Activated T-helper 1 cell treated with anti-CD3 and anti-CD28 coated beads, Interleukin-2, amount 50 U/mL, for 16 hours (primary cell): ENCODE results near the gene ERCC3.
"Not testable (repeated sequence)": the region's sequence is repeated elsewhere in the genome, so short reads cannot be mapped to it uniquely, and the experiment has no call there.

Experiments
- DNase-seq, 2 donors: peaks; one replicate each; pipeline ENCODE4 v3.0.0-alpha.2; 2020; ENCODE audit warnings: low read depth in 1 of 2, low spot score in 1 of 2

Gene ERCC3

GRCh38 chr2:127279781-127280180 is 14.2 kb downstream of the ERCC3 start:
- no peak for DNase-seq

- DNase-seq: no peak
These were observed 15.0 kb downstream of the ERCC3 start for GRCh38 chr2:127278959-127279358.

GRCh38 chr2:127277028-127277427 is 16.9 kb downstream of the ERCC3 start:
- no peak for DNase-seq

GRCh38 chr2:127275789-127276188 is 18.2 kb downstream of the ERCC3 start:
- no peak for DNase-seq

- no peak for DNase-seq
These were observed 18.6 kb downstream of the ERCC3 start for GRCh38 chr2:127275356-127275755.

GRCh38 chr2:127270663-127271062 is 23.3 kb downstream of the ERCC3 start:
- DNase-seq: no peak

- no peak for DNase-seq
These were observed 32.0 kb downstream of the ERCC3 start for GRCh38 chr2:127261804-127262406.

- DNase-seq: no peak
These were observed 34.6 kb downstream of the ERCC3 start for GRCh38 chr2:127259355-127259754.

GRCh38 chr2:127256866-127257265 is 37.1 kb downstream of the ERCC3 start:
- DNase-seq: no peak

- no peak for DNase-seq
These were observed 37.6 kb downstream of the ERCC3 start for GRCh38 chr2:127256381-127256780.

GRCh38 chr2:127255721-127256120 is 38.2 kb downstream of the ERCC3 start:
- DNase-seq: no peak

- DNase-seq: no peak
These were observed 38.8 kb downstream of the ERCC3 start for GRCh38 chr2:127255146-127255545.

- no peak for DNase-seq
These were observed 39.5 kb downstream of the ERCC3 start for GRCh38 chr2:127254386-127254981.

GRCh38 chr2:127241184-127241583 is 52.8 kb downstream of the ERCC3 start:
- not testable (repeated sequence) for DNase-seq

- DNase-seq: no peak
These were observed 54.5 kb downstream of the ERCC3 start for GRCh38 chr2:127239395-127239794.

- DNase-seq: not testable (repeated sequence)
These were observed 56.2 kb downstream of the ERCC3 start for GRCh38 chr2:127237768-127238167.

GRCh38 chr2:127235082-127235702 is 58.8 kb downstream of the ERCC3 start:
- DNase-seq: no peak

GRCh38 chr2:127233710-127234109 is 60.2 kb downstream of the ERCC3 start:
- no peak for DNase-seq

- DNase-seq: no peak
These were observed 62.6 kb downstream of the ERCC3 start for GRCh38 chr2:127231130-127231865.

GRCh38 chr2:127229555-127229954 is 64.4 kb downstream of the ERCC3 start:
- no peak for DNase-seq

GRCh38 chr2:127228102-127228501 is 65.8 kb downstream of the ERCC3 start:
- DNase-seq: no peak

GRCh38 chr2:127227264-127227660 is 66.7 kb downstream of the ERCC3 start:
- DNase-seq: not testable (repeated sequence)
